Adrenal gland (tissue), 5 donors: Measurements from ENCODE around the gene CNKSR2.

Experiments
- POLR2A ChIP-seq, 2 donors: fragments of 450-650 bp; IDR thresholded peaks; one replicate each; pipeline ENCODE4 v1.6.1; 2017; ENCODE audit warnings: antibody characterized with exemption in 2 of 2, mild to moderate bottlenecking in 2 of 2, moderate library complexity in 1 of 2
- TF ChIP-seq, protein P1 (sequence below), 6 experiments: fragments of 450-650 bp in 4 of 6; fragments of 200-600 bp in 2 of 6; sonication (generic) in 1 of 6; IDR thresholded peaks; 1 replicate in 5 of 6; 2 replicates in 1 of 6; pipeline versions ENCODE4 v1.5.1 to v1.8.0; 2016 to 2021; ENCODE audit warnings: antibody characterized with exemption in 6 of 6, mild to moderate bottlenecking in 2 of 6, moderate library complexity in 1 of 6
- donor health status: DM: no; HTN: no; CAD: no.

DNA sequence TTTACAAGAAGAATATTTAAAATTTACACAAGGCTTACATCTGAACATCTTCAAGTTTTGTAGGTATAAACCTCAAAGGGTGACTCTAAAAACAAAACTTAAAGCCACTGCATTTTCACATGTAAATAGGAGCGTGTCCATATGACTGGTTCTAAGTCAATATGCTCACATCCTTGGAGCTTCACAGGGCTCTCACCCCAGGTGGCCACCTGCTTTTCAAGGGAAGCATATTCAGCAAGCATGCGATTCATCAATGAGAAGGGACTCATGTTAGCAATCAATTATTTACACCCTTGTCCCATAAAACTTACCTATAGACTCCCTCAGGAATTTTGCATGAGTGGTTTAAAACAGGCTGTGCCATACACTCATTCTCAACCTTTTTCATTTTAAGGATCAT, 301.7 kb downstream of the CNKSR2 start:
- TF ChIP-seq, protein P1, sequence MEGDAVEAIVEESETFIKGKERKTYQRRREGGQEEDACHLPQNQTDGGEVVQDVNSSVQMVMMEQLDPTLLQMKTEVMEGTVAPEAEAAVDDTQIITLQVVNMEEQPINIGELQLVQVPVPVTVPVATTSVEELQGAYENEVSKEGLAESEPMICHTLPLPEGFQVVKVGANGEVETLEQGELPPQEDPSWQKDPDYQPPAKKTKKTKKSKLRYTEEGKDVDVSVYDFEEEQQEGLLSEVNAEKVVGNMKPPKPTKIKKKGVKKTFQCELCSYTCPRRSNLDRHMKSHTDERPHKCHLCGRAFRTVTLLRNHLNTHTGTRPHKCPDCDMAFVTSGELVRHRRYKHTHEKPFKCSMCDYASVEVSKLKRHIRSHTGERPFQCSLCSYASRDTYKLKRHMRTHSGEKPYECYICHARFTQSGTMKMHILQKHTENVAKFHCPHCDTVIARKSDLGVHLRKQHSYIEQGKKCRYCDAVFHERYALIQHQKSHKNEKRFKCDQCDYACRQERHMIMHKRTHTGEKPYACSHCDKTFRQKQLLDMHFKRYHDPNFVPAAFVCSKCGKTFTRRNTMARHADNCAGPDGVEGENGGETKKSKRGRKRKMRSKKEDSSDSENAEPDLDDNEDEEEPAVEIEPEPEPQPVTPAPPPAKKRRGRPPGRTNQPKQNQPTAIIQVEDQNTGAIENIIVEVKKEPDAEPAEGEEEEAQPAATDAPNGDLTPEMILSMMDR (IDR thresholded peaks at IDR 0.05) = no peak
- TF ChIP-seq POLR2A (IDR thresholded peaks at IDR 0.05) = no peak
